Liver (tissue), 9 donors: ENCODE measurements around the gene UNC5CL. TPM values are rescaled to one million over a fixed set of nuclear protein-coding genes. Genes with fewer than 3 reads are reported as not detected.

Experiments
- DNase-seq: peaks from one replicate; pipeline ENCODE4 v3.0.0-alpha.2; 2017; ENCODE audit warnings: low spot score
- H3K27ac ChIP-seq, 2 donors: one replicate each; pipeline ENCODE4 v1.7.0; 2013; ENCODE audit warnings: inconsistent platforms in 2 of 2, low read length in 2 of 2, control low read depth in 1 of 2, low read depth in 1 of 2, mild to moderate bottlenecking in 1 of 2
- H3K27me3 ChIP-seq, 4 donors: one replicate each; pipeline versions ENCODE4 v1.6.1 to v1.7.0; 2013; ENCODE audit warnings: low read length in 3 of 4, inconsistent platforms in 1 of 4, mild to moderate bottlenecking in 1 of 4, moderate library complexity in 1 of 4; ENCODE audit not compliant: control insufficient read depth in 4 of 4, insufficient read depth in 4 of 4
- H3K36me3 ChIP-seq, 4 donors: one replicate each; pipeline versions ENCODE4 v1.6.1 to v1.7.0; 2013; ENCODE audit warnings: low read length in 3 of 4, mild to moderate bottlenecking in 3 of 4, low read depth in 1 of 4, moderate library complexity in 1 of 4; ENCODE audit not compliant: control insufficient read depth in 4 of 4, insufficient read depth in 3 of 4
- H3K4me1 ChIP-seq, 4 donors: one replicate each; pipeline versions ENCODE4 v1.6.1 to v1.7.0; 2013; ENCODE audit warnings: low read length in 3 of 4, mild to moderate bottlenecking in 3 of 4, moderate library complexity in 1 of 4; ENCODE audit not compliant: control insufficient read depth in 4 of 4, insufficient read depth in 4 of 4
- H3K4me3 ChIP-seq, 3 donors: one replicate each; pipeline versions ENCODE4 v1.6.1 to v1.7.0; 2013; ENCODE audit warnings: low read length in 3 of 3, control low read depth in 1 of 3, low read depth in 1 of 3, mild to moderate bottlenecking in 1 of 3
- H3K9ac ChIP-seq, 2 donors: one replicate each; pipeline ENCODE4 v1.7.0; 2013; ENCODE audit warnings: low read length in 2 of 2, mild to moderate bottlenecking in 2 of 2, moderate library complexity in 2 of 2, control low read depth in 1 of 2, low read depth in 1 of 2
- H3K9me3 ChIP-seq, 4 donors: one replicate each; pipeline versions ENCODE4 v1.6.1 to v1.7.0; 2013; ENCODE audit warnings: low read length in 3 of 4; ENCODE audit not compliant: control insufficient read depth in 4 of 4
- EGR1 ChIP-seq, 2 donors: IDR thresholded peaks; 2 replicates each; pipeline ENCODE4 v1.6.1; 2016 to 2018; ENCODE audit warnings: antibody characterized with exemption in 2 of 2, low read depth in 2 of 2
- FOXA2 ChIP-seq: IDR thresholded peaks from 2 replicates; pipeline ENCODE4 v1.6.1; 2016; ENCODE audit warnings: antibody characterized with exemption
- GABPA ChIP-seq, 2 donors: IDR thresholded peaks in 1 of 2; conservative IDR thresholded peaks in 1 of 2; 2 replicates each; pipeline ENCODE4 v1.6.1; 2016; ENCODE audit warnings: antibody characterized with exemption in 2 of 2, mild to moderate bottlenecking in 1 of 2, moderate library complexity in 1 of 2
- HNF4A ChIP-seq, 2 donors: conservative IDR thresholded peaks; 2 replicates each; pipeline ENCODE4 v1.6.1; 2016; ENCODE audit warnings: antibody characterized with exemption in 2 of 2, mild to moderate bottlenecking in 2 of 2
- JUND ChIP-seq, 2 donors: IDR thresholded peaks; 2 replicates each; pipeline ENCODE4 v1.6.1; 2016; ENCODE audit warnings: antibody characterized with exemption in 2 of 2
- NR2F2 ChIP-seq: IDR thresholded peaks from 2 replicates; pipeline ENCODE4 v1.6.1; 2016; ENCODE audit warnings: antibody characterized with exemption
- RAD21 ChIP-seq, 2 donors: IDR thresholded peaks; 2 replicates each; pipeline ENCODE4 v1.6.1; 2016; ENCODE audit warnings: antibody characterized with exemption in 2 of 2, mild to moderate bottlenecking in 2 of 2
- REST ChIP-seq: IDR thresholded peaks from 2 replicates; pipeline ENCODE4 v1.6.1; 2016; ENCODE audit warnings: antibody characterized with exemption, mild to moderate bottlenecking
- RXRA ChIP-seq, 2 donors: IDR thresholded peaks; 2 replicates each; pipeline ENCODE4 v1.6.1; 2017 to 2018; ENCODE audit warnings: antibody characterized with exemption in 2 of 2, mild to moderate bottlenecking in 1 of 2
- SP1 ChIP-seq: IDR thresholded peaks from 2 replicates; pipeline ENCODE4 v1.6.1; 2018; ENCODE audit warnings: antibody characterized with exemption, mild to moderate bottlenecking
- YY1 ChIP-seq: IDR thresholded peaks from 2 replicates; pipeline ENCODE4 v1.6.1; 2016; ENCODE audit warnings: antibody characterized with exemption, mild to moderate bottlenecking
- ZBTB33 ChIP-seq: IDR thresholded peaks from 2 replicates; pipeline ENCODE4 v1.6.1; 2016; ENCODE audit warnings: antibody characterized with exemption
- WGBS: extraction: QIAGEN DNeasy Blood & Tissue Kit; methylation state at CpG from one replicate; pipeline ENCODE4 v1.1.7; 2013; 5-methylcytosine and 5-hydroxymethylcytosine counted together
- polyA plus RNA-seq, 2 donors: library from polyadenylated mRNA; stranded (reverse) in 1 of 2; unstranded in 1 of 2; fragments of 200-250 nt in 1 of 2; fragments of >200 nt in 1 of 2; fragmentation: Nextera tagmentation in 1 of 2; extraction: Ambion mirVana in 1 of 2; gene quantifications; one replicate each; pipeline versions ENCODE4 v1.2.1 to v1.2.3, GENCODE V29; 2013 to 2015
- total RNA-seq, 2 donors: library from RNA; depleted of rRNA; stranded (reverse); fragments of >200 nt; gene quantifications; one replicate each; pipeline ENCODE4 v1.2.3, GENCODE V29; 2014
- TF ChIP-seq, protein P1 (sequence below): fragments of 150-350 bp; IDR thresholded peaks from 2 replicates; pipeline ENCODE4 v1.5.1; 2017; ENCODE audit warnings: improper control_type of control experiment, low read depth, low read length; ENCODE audit not compliant: missing input control
- TF ChIP-seq, protein P2 (sequence below): IDR thresholded peaks from 2 replicates; pipeline ENCODE4 v1.6.1; 2016; ENCODE audit warnings: antibody characterized with exemption
- donor health status: healthy.
- donor health status: healthy.
- donor health status: healthy.
- donor health status: healthy.
- donor health status: healthy.

UNC5CL gene
- total and polyA plus RNA-seq, 4 donors, result 4.7 to 41.9 (median 17.2) TPM

DNA sequence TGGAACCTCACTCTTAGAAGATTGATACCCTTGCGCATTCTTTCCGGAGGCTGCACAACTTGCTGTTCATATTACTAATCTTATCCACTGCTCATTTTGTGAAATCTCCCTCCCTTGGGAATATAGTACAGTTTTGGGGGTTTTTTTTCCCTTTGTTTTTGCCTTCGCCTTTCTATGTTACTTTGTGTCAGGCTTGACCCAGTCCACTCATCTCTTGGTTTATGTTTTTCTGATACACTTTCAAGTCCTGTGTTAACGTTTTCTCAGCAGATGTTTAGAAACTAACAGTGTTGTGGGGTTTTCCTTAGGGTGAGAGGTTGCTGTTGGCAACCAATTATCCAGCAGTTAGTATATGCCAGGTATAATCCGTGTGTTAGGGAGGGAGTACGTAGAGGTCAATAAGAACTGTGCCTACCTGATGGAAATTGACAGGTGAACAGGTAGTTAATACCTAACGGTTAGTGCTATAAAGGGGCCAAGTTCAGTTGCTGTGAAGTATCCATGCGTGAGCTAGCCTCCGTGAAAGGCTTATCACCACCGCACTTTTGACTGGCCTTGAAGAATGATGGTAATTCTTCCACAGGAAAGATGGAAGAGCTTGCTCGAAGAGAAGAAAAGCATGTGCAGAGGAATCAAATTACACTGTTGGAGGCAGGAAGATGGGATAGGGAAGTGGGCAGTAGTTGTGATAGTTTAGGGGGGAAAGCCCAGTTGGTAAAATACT lies 35.1 kb upstream of the UNC5CL start:
- Histone ChIP-seq H3K27ac (peak overlapping the region; percentile 99 to 100), H3K9me3 (no peaks in the 10 kb centered on the region), H3K27me3 (no peaks in the 10 kb centered on the region), H3K4me1 (peaks cover 1 to 42% (median 34%) of the 10 kb centered on the region in 4 donors), H3K9ac (peak overlapping the region; percentile 34 to 96), H3K36me3 (peaks cover 0 to 4% (median 0%) of the 10 kb centered on the region in 4 donors), H3K4me3 (peak overlapping the region; percentile 84 to 93 (median 84))
- DNase-seq, result no peak
- WGBS, result 3% methylated on average over 11 of the region's 11 CpGs
- TF ChIP-seq GABPA (IDR thresholded peaks at IDR 0.05 in 1 of 2, conservative IDR thresholded peaks at IDR 0.05 in 1 of 2), result peak in 1 of 2 donors; percentile 9
- TF ChIP-seq JUND (IDR thresholded peaks at IDR 0.05), result no peak
- TF ChIP-seq, protein P1, sequence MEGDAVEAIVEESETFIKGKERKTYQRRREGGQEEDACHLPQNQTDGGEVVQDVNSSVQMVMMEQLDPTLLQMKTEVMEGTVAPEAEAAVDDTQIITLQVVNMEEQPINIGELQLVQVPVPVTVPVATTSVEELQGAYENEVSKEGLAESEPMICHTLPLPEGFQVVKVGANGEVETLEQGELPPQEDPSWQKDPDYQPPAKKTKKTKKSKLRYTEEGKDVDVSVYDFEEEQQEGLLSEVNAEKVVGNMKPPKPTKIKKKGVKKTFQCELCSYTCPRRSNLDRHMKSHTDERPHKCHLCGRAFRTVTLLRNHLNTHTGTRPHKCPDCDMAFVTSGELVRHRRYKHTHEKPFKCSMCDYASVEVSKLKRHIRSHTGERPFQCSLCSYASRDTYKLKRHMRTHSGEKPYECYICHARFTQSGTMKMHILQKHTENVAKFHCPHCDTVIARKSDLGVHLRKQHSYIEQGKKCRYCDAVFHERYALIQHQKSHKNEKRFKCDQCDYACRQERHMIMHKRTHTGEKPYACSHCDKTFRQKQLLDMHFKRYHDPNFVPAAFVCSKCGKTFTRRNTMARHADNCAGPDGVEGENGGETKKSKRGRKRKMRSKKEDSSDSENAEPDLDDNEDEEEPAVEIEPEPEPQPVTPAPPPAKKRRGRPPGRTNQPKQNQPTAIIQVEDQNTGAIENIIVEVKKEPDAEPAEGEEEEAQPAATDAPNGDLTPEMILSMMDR, result no peak
- no peak for TF ChIP-seq YY1
- no peak for TF ChIP-seq HNF4A (conservative IDR thresholded peaks at IDR 0.05)
- no peak for TF ChIP-seq SP1
- TF ChIP-seq RXRA (IDR thresholded peaks at IDR 0.05), result no peak
- TF ChIP-seq ZBTB33, result no peak
- TF ChIP-seq REST, result peak; percentile 4
- peak in 1 of 2 donors; percentile 5 for TF ChIP-seq EGR1 (IDR thresholded peaks at IDR 0.05; ENCODE audit: low read depth in 2 of 2)
- TF ChIP-seq FOXA2, result no peak
- TF ChIP-seq RAD21 (IDR thresholded peaks at IDR 0.05), result no peak
- no peak for TF ChIP-seq NR2F2
- TF ChIP-seq, protein P2, sequence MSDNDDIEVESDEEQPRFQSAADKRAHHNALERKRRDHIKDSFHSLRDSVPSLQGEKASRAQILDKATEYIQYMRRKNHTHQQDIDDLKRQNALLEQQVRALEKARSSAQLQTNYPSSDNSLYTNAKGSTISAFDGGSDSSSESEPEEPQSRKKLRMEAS, result no peak
